DOHH2 (cell line): ENCODE results near the gene DDIT4L.

Experiments
- H3F3A ChIP-seq: fragments of 200-600 bp; sonication (generic), shearing (Covaris generic); 2 replicates; pipeline ENCODE4 v1.6.0; 2016; ENCODE audit warnings: antibody characterized with exemption, mild to moderate bottlenecking; ENCODE audit not compliant: control insufficient read depth, insufficient read depth
- H3K27ac ChIP-seq: fragments of 200-600 bp; sonication (generic); 2 replicates; pipeline ENCODE4 v1.5.1; 2014; ENCODE audit warnings: low read depth, mild to moderate bottlenecking, low read length, moderate library complexity
- H3K27me3 ChIP-seq: fragments of 200-600 bp; sonication (generic); 2 replicates; pipeline ENCODE4 v1.6.1; 2014; ENCODE audit warnings: mild to moderate bottlenecking, low read length, mixed read lengths; ENCODE audit not compliant: control insufficient read depth
- H3K36me3 ChIP-seq: fragments of 200-600 bp; sonication (generic); 2 replicates; pipeline ENCODE4 v1.6.1; 2014; ENCODE audit warnings: mild to moderate bottlenecking, low read length, moderate library complexity, mixed read lengths; ENCODE audit not compliant: control insufficient read depth
- H3K4me1 ChIP-seq: fragments of 200-600 bp; sonication (generic); 2 replicates; pipeline ENCODE4 v1.6.1; 2014; ENCODE audit warnings: mild to moderate bottlenecking, low read length, mixed read lengths; ENCODE audit not compliant: control insufficient read depth
- H3K4me2 ChIP-seq: fragments of 200-600 bp; sonication (generic); 2 replicates; pipeline ENCODE4 v1.6.0; 2014; ENCODE audit warnings: mild to moderate bottlenecking, low read length, moderate library complexity
- H3K4me3 ChIP-seq: fragments of 200-600 bp; sonication (generic); 2 replicates; pipeline ENCODE4 v1.5.1; 2014; ENCODE audit warnings: mild to moderate bottlenecking, low read length, mixed read lengths
- H3K79me2 ChIP-seq: fragments of 200-600 bp; sonication (generic); 2 replicates; pipeline ENCODE4 v1.6.1; 2014; ENCODE audit warnings: mild to moderate bottlenecking, low read length, mixed read lengths; ENCODE audit not compliant: control insufficient read depth
- H3K9me2 ChIP-seq: fragments of 200-600 bp; sonication (generic); replicated peaks from 2 replicates; pipeline ENCODE4 v1.6.1; 2014; ENCODE audit warnings: mild to moderate bottlenecking, low read length, mixed read lengths; ENCODE audit not compliant: control insufficient read depth
- H3K9me3 ChIP-seq: fragments of 200-600 bp; sonication (generic); 2 replicates; pipeline ENCODE4 v1.6.1; 2014; ENCODE audit warnings: antibody characterized with exemption, low read length, mixed read lengths; ENCODE audit not compliant: control insufficient read depth, insufficient read depth
- H4K20me1 ChIP-seq: fragments of 200-600 bp; sonication (generic); 2 replicates; pipeline ENCODE4 v1.6.0; 2014; ENCODE audit warnings: low read depth, mild to moderate bottlenecking, antibody characterized with exemption, low read length, moderate library complexity; ENCODE audit not compliant: control insufficient read depth, insufficient read depth
- CTCF ChIP-seq: fragments of 200-600 bp; sonication (generic); IDR thresholded peaks from one replicate; pipeline ENCODE4 v1.5.1; 2014; ENCODE audit warnings: antibody characterized with exemption, mild to moderate bottlenecking, low read depth, low read length; ENCODE audit not compliant: poor library complexity, severe bottlenecking
- EZH2phosphoT487 ChIP-seq: fragments of 200-600 bp; sonication (generic); IDR thresholded peaks from 2 replicates; pipeline ENCODE4 v1.6.1; 2017; ENCODE audit warnings: borderline replicate concordance, mild to moderate bottlenecking, antibody characterized with exemption, low read length, moderate library complexity, mixed read lengths

Gene DDIT4L

GRCh38 chr4:100224160-100224559 is 33.9 kb upstream of the DDIT4L start:
- no peaks in the 10 kb centered on the region for H3K4me1 ChIP-seq
- no peaks in the 10 kb centered on the region for H3F3A ChIP-seq
- peaks cover 11% of the 10 kb centered on the region for H3K9me3 ChIP-seq
- no peak overlapping the region for H3K27ac ChIP-seq
- TF ChIP-seq CTCF (no peak), EZH2phosphoT487 (no peak)
- H3K79me2 ChIP-seq = no peaks in the 10 kb centered on the region
- no peaks in the 10 kb centered on the region for H3K9me2 ChIP-seq
- H3K4me3 ChIP-seq = no peak overlapping the region
- H3K27me3 ChIP-seq = no peaks in the 10 kb centered on the region
- no peak overlapping the region for H3K4me2 ChIP-seq
- no peaks in the 10 kb centered on the region for H4K20me1 ChIP-seq
- H3K36me3 ChIP-seq = no peaks in the 10 kb centered on the region

DNA sequence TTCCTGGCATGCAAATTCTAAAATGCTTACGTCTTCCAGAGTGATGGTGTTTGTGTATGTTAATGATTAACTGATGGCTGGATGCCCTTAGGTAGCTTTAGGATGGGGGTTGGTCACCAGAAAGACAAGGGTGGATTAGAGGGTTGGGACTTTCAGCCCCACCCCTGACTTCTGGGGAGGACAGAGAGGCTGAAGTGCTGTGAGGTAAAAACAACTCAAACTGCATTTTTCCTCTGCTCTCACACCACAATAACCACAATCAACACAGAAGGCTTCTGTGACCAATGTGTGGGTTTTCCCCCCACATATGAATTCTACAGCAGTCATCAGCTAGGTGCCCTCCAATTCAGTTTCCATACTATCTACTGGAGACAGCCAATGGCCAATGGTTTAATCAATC is 18.7 kb upstream of the DDIT4L start:
- no peaks in the 10 kb centered on the region for H4K20me1 ChIP-seq
- no peak overlapping the region for H3K4me3 ChIP-seq
- H3K9me3 ChIP-seq = no peaks in the 10 kb centered on the region
- no peaks in the 10 kb centered on the region for H3K9me2 ChIP-seq
- no peaks in the 10 kb centered on the region for H3F3A ChIP-seq
- no peaks in the 10 kb centered on the region for H3K4me1 ChIP-seq
- no peak overlapping the region for H3K27ac ChIP-seq
- no peaks in the 10 kb centered on the region for H3K27me3 ChIP-seq
- H3K4me2 ChIP-seq = no peak overlapping the region
- H3K79me2 ChIP-seq = no peaks in the 10 kb centered on the region
- no peaks in the 10 kb centered on the region for H3K36me3 ChIP-seq
- TF ChIP-seq EZH2phosphoT487 (no peak), CTCF (no peak)

GRCh38 chr4:100208459-100208858 is 18.2 kb upstream of the DDIT4L start:
- Histone ChIP-seq H3K9me3 (no peaks in the 10 kb centered on the region), H4K20me1 (no peaks in the 10 kb centered on the region), H3K27ac (no peak overlapping the region), H3K9me2 (no peaks in the 10 kb centered on the region), H3K4me1 (no peaks in the 10 kb centered on the region), H3K27me3 (no peaks in the 10 kb centered on the region), H3K4me3 (no peak overlapping the region), H3K79me2 (no peaks in the 10 kb centered on the region), H3F3A (no peaks in the 10 kb centered on the region), H3K4me2 (no peak overlapping the region), H3K36me3 (no peaks in the 10 kb centered on the region)
- no peak for TF ChIP-seq EZH2phosphoT487
- no peak for TF ChIP-seq CTCF

- Histone ChIP-seq H3K9me3 (no peaks in the 10 kb centered on the region), H3K27me3 (no peaks in the 10 kb centered on the region), H3K36me3 (no peaks in the 10 kb centered on the region), H3K4me3 (no peak overlapping the region), H3F3A (no peaks in the 10 kb centered on the region), H3K27ac (no peak overlapping the region), H3K4me1 (no peaks in the 10 kb centered on the region), H3K79me2 (no peaks in the 10 kb centered on the region), H4K20me1 (no peaks in the 10 kb centered on the region), H3K9me2 (no peaks in the 10 kb centered on the region), H3K4me2 (no peak overlapping the region)
- TF ChIP-seq CTCF (no peak), EZH2phosphoT487 (no peak)
These were observed 16.6 kb upstream of the DDIT4L start for GRCh38 chr4:100206850-100207249.
